SK-N-SH treated with all-trans-retinoic acid at 6 μM for 48 hours (cell line): Measurements from ENCODE around the gene DYSF.

Experiments
- ARNTL ChIP-seq: fragments of 450-650 bp; formaldehyde crosslinking; IDR thresholded peaks from 2 replicates; pipeline ENCODE4 v1.5.0; 2020; ENCODE audit warnings: low read depth, mild to moderate bottlenecking, moderate library complexity, borderline replicate concordance
- CSDC2 ChIP-seq: fragments of 250-450 bp; sonication (Bioruptor Pico); IDR thresholded peaks from 2 replicates; pipeline ENCODE4 v1.5.0; 2020; ENCODE audit warnings: mild to moderate bottlenecking, moderate library complexity
- ESRRG ChIP-seq: fragments of 250-450 bp; sonication (Bioruptor Pico); IDR thresholded peaks from 2 replicates; pipeline ENCODE4 v1.6.1; 2021; ENCODE audit warnings: mild to moderate bottlenecking
- PATZ1 ChIP-seq: fragments of 250-450 bp; sonication (Bioruptor Pico); IDR thresholded peaks from 2 replicates; pipeline ENCODE4 v1.8.0; 2020; ENCODE audit warnings: mild to moderate bottlenecking, moderate library complexity, borderline replicate concordance
- TCF4 ChIP-seq: fragments of 250-450 bp; sonication (Bioruptor Pico); IDR thresholded peaks from 2 replicates; pipeline ENCODE4 v1.8.0; 2021; ENCODE audit warnings: mild to moderate bottlenecking, moderate library complexity, borderline replicate concordance
- ZC3H10 ChIP-seq: fragments of 250-450 bp; sonication (Bioruptor Pico); IDR thresholded peaks from 2 replicates; pipeline ENCODE4 v1.5.1; 2021; ENCODE audit warnings: mild to moderate bottlenecking, moderate library complexity
- ZNF565 ChIP-seq: fragments of 450-650 bp; formaldehyde crosslinking; conservative IDR thresholded peaks from 2 replicates; pipeline ENCODE4 v1.5.0; 2020; ENCODE audit warnings: low read depth, mild to moderate bottlenecking, moderate library complexity
- ZNF70 ChIP-seq: fragments of 450-650 bp; formaldehyde crosslinking; IDR thresholded peaks from 2 replicates; pipeline ENCODE4 v1.5.0; 2020; ENCODE audit warnings: mild to moderate bottlenecking, moderate library complexity
- ZNF8 ChIP-seq: fragments of 450-650 bp; formaldehyde crosslinking; IDR thresholded peaks from 2 replicates; pipeline ENCODE4 v1.5.0; 2020; ENCODE audit warnings: mild to moderate bottlenecking, moderate library complexity
- TF ChIP-seq, protein P1 (sequence below): fragments of 250-450 bp; sonication (Bioruptor Pico); IDR thresholded peaks from 2 replicates; pipeline ENCODE4 v1.5.1; 2020; ENCODE audit warnings: low read depth, mild to moderate bottlenecking, moderate library complexity

GRCh38 chr2:71608034-71608433 is 154.7 kb downstream of the DYSF start:
- no peak for TF ChIP-seq ARNTL
- TF ChIP-seq CSDC2 (CRISPR knock-in tag), result no peak
- no peak for TF ChIP-seq ZC3H10 (CRISPR knock-in tag)
- TF ChIP-seq TCF4 (CRISPR knock-in tag), result no peak
- TF ChIP-seq ZNF70 (CRISPR knock-in tag), result no peak
- no peak for TF ChIP-seq ESRRG (CRISPR knock-in tag)
- TF ChIP-seq, protein P1, sequence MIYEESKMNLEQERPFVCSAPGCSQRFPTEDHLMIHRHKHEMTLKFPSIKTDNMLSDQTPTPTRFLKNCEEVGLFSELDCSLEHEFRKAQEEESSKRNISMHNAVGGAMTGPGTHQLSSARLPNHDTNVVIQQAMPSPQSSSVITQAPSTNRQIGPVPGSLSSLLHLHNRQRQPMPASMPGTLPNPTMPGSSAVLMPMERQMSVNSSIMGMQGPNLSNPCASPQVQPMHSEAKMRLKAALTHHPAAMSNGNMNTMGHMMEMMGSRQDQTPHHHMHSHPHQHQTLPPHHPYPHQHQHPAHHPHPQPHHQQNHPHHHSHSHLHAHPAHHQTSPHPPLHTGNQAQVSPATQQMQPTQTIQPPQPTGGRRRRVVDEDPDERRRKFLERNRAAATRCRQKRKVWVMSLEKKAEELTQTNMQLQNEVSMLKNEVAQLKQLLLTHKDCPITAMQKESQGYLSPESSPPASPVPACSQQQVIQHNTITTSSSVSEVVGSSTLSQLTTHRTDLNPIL (CRISPR knock-in tag), result no peak
- TF ChIP-seq ZNF565 (CRISPR knock-in tag), result no peak
- TF ChIP-seq PATZ1 (CRISPR knock-in tag), result no peak
- no peak for TF ChIP-seq ZNF8
